ENCODE results near the gene MERTK. TPM values are rescaled to one million over a fixed set of nuclear protein-coding genes. Genes with fewer than 3 reads are reported as not detected.

MERTK gene
- total and polyA plus RNA-seq, 2 of the 13 experiments (the other 11 are each of a cell fraction or from before 2014, with no cell fraction given), result 37.3 to 44.7 TPM

GRCh38 chr2:111897924-111898702 lies at the start of gene MERTK (continued):
- TF ChIP-seq GMEB2 (CRISPR knock-in tag; IDR thresholded peaks at IDR 0.05; ENCODE audit: low read depth) (no peak), SNAPC5 (CRISPR knock-in tag; IDR thresholded peaks at IDR 0.05; ENCODE audit: borderline replicate concordance) (no peak), ZFP36L2 (CRISPR knock-in tag; IDR thresholded peaks at IDR 0.05) (no peak), CENPX (CRISPR knock-in tag; IDR thresholded peaks at IDR 0.05) (no peak), PREB (CRISPR knock-in tag; IDR thresholded peaks at IDR 0.05) (no peak), XRCC5 (optimal IDR thresholded peaks at IDR 0.05; ENCODE audit: low read length) (peak; percentile 97), NFE2 (CRISPR knock-in tag; IDR thresholded peaks at IDR 0.05) (no peak), CCAR2 (optimal IDR thresholded peaks at IDR 0.05; ENCODE audit: low read depth, low read length) (no peak), ZNF350 (CRISPR knock-in tag; IDR thresholded peaks at IDR 0.05; ENCODE audit: borderline replicate concordance, low read depth) (peak; percentile 77), ZNF615 (CRISPR knock-in tag; IDR thresholded peaks at IDR 0.05; ENCODE audit: borderline replicate concordance) (no peak), AFF4 (CRISPR knock-in tag; IDR thresholded peaks at IDR 0.05) (no peak; the same call in 1 of the 2 replicates), ZNF260 (CRISPR knock-in tag; IDR thresholded peaks at IDR 0.05; ENCODE audit: borderline replicate concordance, low read depth) (no peak)
- TF ChIP-seq, protein P1, sequence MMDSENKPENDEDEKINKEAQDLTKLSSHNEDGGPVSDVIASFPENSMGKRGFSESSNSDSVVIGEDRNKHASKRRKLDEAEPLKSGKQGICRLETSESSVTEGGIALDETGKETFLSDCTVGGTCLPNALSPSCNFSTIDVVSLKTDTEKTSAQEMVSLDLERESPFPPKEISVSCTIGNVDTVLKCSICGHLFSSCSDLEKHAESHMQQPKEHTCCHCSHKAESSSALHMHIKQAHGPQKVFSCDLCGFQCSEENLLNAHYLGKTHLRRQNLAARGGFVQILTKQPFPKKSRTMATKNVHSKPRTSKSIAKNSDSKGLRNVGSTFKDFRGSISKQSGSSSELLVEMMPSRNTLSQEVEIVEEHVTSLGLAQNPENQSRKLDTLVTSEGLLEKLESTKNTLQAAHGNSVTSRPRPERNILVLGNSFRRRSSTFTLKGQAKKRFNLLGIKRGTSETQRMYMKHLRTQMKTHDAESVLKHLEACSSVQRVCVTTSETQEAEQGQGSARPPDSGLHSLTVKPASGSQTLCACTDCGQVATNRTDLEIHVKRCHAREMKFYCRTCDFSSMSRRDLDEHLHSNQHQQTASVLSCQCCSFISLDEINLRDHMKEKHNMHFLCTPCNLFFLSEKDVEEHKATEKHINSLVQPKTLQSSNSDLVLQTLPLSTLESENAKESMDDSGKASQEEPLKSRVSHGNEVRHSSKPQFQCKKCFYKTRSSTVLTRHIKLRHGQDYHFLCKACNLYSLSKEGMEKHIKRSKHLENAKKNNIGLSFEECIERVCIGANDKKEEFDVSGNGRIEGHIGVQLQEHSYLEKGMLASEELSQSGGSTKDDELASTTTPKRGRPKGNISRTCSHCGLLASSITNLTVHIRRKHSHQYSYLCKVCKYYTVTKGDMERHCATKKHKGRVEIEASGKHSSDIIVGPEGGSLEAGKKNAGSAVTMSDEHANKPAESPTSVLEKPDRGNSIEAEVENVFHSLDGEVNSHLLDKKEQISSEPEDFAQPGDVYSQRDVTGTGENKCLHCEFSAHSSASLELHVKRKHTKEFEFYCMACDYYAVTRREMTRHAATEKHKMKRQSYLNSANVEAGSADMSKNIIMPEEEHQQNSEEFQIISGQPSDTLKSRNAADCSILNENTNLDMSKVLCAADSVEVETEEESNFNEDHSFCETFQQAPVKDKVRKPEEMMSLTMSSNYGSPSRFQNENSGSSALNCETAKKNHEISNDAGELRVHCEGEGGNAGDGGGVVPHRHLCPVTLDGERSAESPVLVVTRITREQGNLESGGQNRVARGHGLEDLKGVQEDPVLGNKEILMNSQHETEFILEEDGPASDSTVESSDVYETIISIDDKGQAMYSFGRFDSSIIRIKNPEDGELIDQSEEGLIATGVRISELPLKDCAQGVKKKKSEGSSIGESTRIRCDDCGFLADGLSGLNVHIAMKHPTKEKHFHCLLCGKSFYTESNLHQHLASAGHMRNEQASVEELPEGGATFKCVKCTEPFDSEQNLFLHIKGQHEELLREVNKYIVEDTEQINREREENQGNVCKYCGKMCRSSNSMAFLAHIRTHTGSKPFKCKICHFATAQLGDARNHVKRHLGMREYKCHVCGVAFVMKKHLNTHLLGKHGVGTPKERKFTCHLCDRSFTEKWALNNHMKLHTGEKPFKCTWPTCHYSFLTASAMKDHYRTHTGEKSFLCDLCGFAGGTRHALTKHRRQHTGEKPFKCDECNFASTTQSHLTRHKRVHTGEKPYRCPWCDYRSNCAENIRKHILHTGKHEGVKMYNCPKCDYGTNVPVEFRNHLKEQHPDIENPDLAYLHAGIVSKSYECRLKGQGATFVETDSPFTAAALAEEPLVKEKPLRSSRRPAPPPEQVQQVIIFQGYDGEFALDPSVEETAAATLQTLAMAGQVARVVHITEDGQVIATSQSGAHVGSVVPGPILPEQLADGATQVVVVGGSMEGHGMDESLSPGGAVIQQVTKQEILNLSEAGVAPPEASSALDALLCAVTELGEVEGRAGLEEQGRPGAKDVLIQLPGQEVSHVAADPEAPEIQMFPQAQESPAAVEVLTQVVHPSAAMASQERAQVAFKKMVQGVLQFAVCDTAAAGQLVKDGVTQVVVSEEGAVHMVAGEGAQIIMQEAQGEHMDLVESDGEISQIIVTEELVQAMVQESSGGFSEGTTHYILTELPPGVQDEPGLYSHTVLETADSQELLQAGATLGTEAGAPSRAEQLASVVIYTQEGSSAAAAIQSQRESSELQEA (CRISPR knock-in tag; IDR thresholded peaks at IDR 0.05; ENCODE audit: not compliant biosample characterization), result no peak
